HG03045 (cell line): Measurements from ENCODE around the gene TGM6.

Experiments
- ATAC-seq: cut with Tn5 transposase; IDR thresholded peaks from one replicate; pipeline ENCODE4 v1.9.1; 2021; ENCODE audit warnings: mild to moderate bottlenecking, moderate library complexity; ENCODE audit not compliant: unreplicated experiment

Gene TGM6

DNA sequence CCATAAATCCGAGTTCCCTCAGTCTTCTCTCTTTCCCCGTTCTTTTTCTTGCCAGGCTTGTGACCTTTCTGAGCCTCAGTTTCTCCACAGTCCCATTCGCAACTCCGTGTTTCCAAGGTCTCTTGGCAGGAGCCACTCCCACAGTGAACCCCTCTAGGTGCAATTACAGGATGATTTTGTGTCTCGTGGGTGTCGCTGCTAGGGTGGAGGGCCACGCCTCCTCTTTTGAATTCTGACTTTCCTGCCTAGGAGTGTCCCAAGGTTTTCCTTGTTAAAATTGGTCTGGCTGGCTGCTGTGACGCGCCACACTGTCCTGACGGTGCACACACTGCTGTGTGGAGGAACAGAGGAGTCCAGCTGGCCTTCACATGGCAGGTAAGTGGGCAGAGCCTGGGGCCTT is at the start of gene TGM6:
Gene TGM6, plus strand, starts transcription at position 301 of the 400 bp plus-strand sequence. Its CDS starts 68 bp downstream, at position 369.
- no peak for ATAC-seq

DNA sequence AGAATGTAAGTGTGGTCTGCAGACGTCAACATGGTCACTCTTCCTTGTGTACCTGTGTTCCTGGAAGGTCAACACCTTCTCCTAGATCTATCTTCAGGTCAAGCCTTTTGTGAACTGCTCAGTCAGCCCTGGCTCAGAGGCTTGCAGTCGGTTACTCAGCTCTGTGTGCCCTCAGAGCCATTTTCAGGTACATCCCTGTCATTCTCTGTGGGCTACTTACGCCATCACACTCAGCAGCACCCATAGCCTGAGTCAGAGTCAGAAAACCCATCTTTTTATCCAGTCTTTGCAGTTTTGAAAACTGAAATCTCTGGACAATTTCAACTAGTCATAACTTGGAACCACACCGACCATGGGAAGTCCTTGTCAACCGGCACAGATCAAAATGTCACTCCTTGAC is 49.6 kb upstream of the TGM6 start:
- no peak for ATAC-seq

DNA sequence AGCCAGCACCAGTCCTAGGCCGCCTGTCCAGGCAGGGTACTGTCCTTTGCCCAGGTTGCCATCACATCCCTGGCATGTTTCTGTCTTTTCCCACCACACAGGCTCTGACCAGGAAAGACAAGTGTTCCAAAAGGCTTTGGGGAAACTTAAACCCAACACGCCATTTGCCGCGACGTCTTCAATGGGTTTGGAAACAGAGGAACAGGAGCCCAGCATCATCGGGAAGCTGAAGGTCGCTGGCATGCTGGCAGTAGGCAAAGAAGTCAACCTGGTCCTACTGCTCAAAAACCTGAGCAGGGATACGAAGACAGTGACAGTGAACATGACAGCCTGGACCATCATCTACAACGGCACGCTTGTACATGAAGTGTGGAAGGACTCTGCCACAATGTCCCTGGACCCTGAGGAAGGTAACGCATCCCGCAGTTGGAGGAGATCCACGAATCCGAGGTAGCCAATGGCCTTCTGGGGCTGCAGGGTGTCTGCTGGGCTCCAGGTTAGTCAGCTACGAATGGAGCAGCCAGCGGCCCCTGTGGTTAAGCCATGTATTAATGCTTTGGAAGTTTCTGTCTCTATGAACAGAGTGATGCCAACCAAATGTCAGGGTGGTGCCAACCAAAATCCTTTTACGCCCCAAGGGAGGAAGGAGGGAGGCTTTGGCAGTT is 48.7 kb upstream of the TGM6 start:
- no peak for ATAC-seq

DNA sequence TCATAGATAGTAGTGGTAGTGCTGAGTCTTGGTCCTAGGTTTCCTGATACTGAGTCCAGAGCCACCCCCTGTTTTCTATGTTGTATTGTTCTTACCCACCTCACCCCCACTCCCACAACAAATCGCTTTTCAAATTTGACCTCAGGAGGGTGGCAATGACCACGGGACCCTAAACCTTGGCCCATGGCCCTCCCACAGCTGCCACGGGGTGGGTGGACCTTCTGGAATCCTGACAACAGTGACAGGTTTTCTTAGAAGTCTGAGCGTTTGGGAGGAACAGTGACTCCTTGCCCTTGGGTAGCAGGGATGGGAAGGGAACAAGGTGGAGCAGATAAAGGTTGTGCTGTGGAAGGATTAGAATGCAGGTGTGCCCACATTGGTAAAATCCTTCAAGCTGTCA is 48.0 kb upstream of the TGM6 start:
- no peak for ATAC-seq

DNA sequence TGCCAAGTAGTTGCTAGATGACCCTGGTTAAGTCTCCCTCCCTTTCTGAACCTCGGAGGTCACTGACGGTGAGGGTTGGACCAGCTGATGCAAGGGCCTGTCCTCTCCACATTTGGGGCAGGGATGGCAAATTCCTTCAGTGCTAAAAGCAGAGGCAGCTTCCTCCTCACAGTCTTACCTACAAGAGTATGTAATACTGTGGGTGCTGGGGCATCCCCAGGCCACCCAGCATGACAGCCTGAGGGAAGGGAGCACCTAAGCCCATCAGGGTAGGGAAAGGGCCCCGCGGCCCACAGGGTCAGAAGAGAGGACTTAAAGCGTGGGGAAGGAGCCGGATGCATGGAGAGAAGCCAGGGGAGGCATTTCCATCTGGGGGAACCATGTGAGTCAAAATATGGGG is 46.9 kb upstream of the TGM6 start:
- no peak for ATAC-seq

DNA sequence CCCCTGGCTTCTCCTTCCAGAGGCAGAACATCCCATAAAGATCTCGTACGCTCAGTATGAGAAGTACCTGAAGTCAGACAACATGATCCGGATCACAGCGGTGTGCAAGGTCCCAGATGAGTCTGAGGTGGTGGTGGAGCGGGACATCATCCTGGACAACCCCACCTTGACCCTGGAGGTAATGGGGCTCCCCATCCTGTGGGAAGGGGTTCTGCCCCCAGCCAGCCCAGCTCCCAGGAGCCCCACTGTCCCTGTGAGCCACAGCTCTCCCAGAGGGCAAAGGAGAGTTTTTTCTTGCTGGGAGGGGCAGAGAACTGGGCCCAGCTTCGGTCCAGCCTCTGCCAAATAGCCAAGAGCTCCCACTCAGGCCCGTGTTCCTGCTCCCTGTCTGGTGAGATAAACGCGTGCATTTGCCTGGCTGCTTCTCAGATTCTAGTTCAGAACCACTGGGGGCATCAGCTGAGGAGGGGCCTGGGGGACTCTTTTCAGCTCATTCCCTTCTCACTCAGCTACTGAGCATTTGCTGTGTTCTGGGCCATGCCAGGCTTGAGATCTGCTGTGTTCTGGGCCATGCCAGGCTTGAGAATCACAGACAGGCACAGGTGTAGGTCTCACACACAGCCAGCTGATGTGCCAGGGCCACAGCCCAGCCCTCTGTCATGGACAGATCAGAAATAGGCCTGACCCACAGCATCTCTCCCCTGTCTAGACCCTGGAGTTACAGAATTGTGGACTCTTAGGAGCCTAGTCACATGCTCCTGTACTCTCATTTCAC is 45.4 kb upstream of the TGM6 start:
- no peak for ATAC-seq

DNA sequence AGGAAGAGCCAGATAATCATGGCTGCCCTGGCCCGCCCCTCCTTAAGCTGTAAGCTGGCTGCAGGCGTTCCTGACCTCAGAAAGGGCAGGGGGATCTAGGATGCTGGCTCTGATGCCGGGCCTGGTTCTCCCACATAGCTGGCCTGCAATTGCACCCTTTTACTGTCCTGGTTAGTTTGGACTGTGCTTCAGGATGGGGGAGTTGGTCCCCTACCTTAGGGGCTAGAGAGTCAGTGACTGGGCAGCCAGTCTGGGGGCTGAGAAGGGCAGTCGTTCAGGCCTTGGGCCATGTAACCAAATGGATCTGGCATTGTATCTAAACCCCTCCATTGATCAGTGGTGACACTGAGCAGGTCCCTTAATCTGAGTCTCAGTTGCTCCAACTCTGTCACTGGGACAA is 44.2 kb upstream of the TGM6 start:
- ATAC-seq: no peak

DNA sequence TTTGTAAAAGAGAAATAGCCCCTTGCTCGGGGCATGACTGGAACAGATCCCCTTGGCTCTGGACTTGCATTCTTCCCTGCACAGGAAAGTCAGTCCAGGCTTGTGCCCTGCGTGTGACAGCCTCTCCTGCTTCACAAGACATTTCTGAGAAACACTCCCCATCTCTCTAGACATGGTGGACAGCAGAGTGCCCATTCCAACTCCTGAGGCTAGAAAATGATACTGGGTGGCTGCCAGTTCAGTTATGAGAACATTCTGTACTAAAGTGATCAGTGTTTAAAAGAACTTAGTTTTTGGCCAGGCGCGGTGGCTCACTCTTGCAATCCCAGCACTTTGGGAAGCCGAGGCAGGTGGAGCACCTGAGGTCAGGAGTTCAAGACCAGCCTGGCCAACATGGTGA is 43.6 kb upstream of the TGM6 start:
- no peak for ATAC-seq

DNA sequence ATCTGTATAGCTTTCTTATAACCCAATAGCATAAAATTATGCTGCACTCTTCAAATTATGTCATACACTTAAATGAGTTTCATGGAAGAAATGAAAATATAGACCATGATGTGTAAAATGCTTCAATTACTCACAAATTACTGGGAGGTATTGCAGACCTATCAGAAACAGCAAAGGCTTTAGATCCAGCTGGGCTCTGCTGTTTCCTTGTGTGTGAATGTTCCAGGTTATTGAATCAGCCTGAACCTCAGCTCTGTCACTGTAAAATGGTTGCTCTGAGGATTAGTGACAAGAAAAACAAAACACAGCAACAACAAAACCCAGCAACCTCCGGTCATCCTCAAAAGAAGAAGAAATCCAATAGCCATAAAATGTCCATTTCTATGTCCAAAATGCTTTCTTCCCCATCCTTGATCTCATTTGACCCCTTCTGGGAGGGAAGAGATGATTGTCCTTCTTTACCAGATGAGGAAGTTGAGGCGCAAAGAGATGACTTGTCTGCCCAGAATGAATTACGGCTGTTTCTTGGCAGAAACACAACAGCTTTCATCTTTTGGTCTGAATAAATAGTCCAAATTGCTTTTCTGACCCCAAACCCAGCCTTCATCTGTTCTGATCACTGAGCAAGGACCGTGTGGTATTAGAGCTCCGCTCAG is 42.2 kb upstream of the TGM6 start:
- no peak for ATAC-seq

DNA sequence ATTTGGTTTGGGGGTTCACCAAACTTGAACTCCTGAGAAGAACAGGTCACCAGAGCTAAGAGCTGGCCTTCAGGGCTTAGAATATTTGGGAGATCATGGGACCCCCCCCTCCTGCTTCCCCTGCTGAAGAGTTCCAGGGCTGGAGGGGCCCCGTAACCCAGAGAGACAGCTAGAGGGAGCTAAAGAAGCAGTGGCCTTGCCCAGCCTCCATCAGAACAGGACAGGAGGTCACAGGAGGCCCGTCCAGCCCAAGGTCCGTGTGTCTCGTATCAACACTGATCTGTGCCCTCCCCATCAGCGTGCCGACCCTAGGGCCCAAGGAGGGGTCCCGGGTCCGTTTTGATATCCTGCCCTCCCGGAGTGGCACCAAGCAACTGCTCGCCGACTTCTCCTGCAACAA is 40.6 kb upstream of the TGM6 start:
- ATAC-seq: no peak

DNA sequence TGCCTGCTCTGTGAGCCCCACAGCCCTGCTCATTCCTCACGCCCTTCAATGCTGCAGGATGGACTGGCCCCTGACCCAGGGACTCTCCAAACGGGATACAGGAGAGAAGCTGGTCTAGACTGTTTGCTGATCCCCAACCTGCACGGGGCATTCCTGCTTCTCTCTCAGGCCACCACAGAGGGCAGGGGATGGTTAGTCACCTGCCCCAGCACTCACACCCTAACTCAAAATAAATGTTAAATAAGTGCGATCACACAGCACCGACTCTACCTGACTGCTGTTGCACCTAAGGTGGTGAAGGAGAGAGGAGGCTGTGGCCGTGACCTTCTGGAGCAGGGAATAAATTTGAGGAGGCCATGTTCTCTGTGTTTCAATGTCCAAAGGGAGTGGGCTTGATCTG is 39.9 kb upstream of the TGM6 start:
- no peak for ATAC-seq

DNA sequence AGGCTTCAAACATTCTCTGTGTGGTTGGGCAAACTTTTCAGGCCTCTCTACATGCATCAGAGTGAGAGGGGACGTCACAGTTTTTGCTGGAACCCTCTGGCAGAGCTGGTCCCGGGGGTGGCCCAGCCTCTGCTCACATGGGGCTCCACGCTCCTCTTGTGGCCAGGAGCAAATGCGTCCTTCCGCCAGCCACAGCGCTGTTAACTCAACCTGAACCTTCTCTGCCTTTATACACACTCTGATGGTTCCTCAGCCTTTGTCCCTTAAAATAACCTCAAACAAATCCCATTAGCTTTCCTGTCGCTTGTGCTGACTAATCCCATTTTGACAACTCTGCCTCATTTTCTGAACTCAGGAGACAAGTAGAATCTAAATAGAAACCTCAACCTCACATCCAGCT is 39.4 kb upstream of the TGM6 start:
- ATAC-seq: no peak

DNA sequence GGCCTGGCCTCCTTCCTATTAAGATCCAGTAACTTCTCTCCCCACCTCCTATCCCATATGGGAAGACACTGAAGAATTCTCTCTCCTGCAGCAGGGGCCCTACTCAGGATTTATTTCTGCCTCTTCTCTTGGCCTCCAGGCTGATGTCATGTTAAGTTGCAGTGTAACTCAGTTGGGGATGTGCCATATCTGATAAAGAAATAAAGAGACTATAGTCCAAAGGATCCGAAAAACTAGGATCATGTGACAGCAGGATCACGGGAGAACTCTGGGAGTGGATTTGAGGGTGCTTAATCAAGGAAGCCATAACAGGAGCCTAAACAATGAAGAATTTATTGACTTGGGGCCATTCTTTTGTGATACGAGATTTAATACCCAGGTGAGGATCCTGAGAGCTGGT is 38.5 kb upstream of the TGM6 start:
- ATAC-seq: no peak

DNA sequence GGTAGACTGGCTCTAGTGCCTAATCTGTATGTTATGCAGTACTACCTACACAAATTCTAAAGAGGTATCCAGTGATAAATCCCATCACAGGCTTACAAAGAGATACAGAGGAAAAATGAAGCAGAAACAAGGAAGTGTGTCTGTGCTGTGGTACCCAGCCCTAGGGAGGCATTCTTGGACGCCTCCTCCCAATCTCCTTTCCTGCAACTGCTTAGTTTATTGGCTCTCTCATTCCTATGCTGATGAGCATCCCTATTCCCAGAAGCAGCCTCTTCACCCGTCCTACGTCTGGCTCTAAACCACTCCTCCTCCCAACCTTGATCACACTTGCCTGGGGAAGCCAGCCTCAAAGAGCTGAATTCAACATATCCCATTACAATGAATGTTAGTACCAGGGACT is 34.5 kb upstream of the TGM6 start:
- no peak for ATAC-seq

DNA sequence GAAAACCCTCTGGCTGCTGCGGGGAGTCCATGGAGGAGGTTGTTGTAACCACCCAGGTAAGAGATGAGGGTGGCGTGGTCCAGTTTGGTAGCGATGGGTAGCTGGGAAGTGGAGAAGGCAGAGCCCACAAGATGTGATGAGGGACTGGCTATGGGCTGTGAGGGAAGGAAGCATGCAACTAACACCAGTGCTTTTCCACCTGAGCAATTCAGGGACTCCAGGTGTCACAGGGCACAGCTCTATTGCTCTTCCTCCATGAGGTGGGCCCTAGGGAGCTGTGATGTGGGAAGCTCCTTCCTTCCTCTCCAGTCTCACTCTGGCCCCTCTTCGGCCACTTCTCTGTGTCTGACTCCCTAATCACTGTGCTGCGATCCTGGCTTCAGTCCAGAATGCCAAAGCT is 32.4 kb upstream of the TGM6 start:
- no peak for ATAC-seq

DNA sequence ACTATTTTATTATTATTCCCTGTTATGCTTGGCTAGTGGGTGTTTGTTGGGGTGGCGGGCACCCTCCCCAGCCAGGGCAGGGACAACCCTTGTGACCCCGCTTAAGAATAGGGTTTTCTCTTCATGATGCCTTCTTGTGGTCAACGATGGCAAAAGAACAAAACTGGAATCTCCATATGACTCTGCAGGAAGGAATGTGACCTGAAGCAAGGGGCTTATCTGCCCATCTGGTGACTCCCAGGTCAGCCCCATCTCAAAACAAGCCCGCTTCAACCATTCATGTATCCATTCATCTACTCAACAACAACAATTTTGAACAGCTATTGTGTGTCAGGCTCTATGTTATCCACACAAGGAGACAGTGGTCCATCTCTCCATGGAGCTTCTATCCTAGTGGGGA is 30.9 kb upstream of the TGM6 start:
- ATAC-seq: no peak

DNA sequence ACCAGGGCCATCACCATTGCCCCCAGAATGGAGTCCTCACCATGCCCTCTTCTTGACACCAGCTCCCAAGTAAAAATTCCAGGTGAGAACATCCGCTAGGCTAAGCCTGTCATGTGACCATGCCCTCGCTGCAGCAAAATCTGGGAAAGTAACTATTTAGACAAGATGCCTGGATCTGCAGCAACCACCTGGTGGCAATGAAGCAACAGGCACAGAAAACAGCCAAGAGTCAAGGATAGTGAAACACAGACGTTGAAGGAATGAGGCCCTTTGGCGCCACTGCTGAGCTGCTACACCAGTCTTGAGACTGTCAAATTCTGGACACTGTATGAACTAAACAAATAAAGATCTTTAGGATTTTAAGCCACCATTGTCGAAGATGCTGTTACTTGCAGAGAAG is 30.1 kb upstream of the TGM6 start:
- no peak for ATAC-seq

DNA sequence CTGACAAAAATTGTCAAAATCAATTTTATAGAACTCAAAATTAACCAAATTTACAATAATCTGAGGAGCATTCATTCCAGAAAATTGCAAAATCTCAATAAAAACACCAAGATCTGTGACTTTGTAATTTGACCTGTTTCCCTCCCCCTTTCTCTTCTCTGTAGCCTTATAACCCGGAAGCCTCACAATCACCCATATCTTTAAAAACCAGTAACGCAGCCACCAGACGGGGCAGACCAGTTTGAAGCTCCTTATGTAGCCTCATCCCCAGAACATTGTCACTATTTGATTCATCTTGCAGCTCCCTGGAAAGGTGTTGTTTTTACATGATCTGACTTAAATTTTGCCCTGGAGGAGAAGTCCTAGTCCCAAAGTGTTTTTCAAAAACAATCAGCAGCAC is 27.5 kb upstream of the TGM6 start:
- ATAC-seq: no peak

DNA sequence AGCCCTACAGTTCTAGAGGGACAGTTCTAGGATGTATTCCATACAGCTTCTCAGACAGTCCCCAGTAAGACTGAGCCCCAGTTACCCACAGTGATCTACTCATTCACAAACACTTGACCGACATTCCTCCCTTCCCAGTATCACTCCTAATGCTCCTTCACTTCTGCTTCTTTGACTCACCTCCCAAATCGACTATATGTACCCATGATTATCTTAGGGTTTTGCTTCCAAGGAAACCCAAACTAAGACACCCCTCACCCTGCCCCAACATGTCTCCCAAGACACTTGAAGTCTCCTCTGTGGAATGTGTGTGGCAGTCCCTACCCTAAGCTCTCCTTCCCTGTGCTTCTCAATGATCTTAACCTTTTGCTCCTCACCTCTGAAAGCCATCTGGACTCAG is 23.6 kb upstream of the TGM6 start:
- no peak for ATAC-seq

DNA sequence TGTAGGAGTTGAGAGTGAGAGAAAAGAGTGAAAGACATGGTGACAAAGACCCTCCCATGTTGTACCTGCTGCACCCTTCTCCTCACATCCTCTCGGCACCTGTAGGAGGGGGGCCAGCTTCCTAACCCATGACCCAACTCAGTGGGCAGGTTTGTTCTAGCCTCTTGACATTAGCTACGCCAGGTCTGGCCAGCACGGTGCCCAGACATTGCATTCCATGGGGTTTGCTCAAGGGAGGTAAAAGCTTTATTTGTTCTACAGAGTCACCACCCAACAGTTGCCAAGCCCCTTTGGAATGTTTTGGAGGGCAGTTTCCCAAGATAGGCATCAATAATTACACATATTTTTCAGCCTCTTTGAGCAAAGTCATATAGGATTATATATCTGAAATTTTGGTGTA is 22.7 kb upstream of the TGM6 start:
- ATAC-seq: no peak

DNA sequence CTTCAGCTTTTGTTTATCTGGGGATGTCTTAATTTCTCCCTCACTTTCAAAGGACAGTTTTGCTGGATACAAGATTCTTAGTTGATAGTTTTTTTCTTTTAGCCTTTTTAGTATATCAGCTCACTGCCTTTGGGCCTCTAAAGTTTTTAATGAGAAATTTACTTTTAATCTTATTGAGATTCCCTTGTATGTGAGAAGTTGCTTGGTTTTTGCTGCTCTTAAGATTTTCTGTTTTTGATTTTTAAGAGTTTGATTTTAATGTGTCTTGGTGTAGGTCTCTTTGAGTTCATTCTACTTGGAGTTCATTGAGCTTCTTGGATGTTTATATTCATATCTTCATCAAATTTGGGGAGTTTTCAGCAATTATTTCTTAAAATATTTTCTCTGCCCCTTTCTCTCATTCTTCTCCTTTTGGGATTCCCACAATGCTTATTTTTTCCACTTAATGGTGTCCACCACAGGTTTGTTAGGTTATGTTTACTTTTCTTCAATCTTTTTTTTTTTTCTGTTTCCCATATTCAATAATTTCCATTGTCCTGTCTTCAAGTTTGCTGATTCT is 19.6 kb upstream of the TGM6 start:
- ATAC-seq: no peak

DNA sequence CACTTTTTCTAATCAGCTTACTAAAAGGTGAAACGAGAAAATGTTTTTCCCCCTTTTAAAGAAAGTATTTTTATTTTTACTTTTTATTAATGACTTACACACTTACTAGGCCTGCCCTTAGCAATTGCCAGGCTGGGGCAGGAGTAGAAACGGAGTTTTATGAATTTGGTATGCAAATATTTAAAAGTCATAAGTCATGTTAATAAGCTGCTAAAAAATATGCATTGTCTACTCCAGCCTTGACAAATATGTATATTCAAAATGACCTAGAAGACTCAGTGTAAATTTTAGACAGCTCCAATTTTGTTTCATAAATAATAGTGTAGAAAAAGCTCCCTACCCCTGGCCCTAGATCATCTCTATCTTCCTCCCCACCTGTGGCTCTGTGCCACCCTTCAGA is 17.5 kb upstream of the TGM6 start:
- no peak for ATAC-seq
